NOMO-1 treated with dmso at 0.1 percent for 144 hours (cell line): ENCODE results near the gene DLL1.
"Not testable (repeated sequence)": the region's sequence is repeated elsewhere in the genome, so short reads cannot be mapped to it uniquely, and the experiment has no call there.

Experiments used
- DNase-seq: peaks from one replicate; lab custom pipeline; 2025; ENCODE audit not compliant: unreplicated experiment; lab: John Stamatoyannopoulos, UW

The DLL1 gene

GRCh38 chr6:170290296-170291128 is at the start of gene DLL1:
DLL1 (minus strand) TSS chr6:170291078; CDS start chr6:170290139, 939 bp downstream.
- DNase-seq, result peak; percentile 39

GRCh38 chr6:170335199-170335598 is 44.3 kb upstream of the DLL1 start:
- not testable (repeated sequence) for DNase-seq

- no peak for DNase-seq
These were observed 38.4 kb upstream of the DLL1 start for GRCh38 chr6:170329321-170329720.

- no peak for DNase-seq
These were observed 26.8 kb upstream of the DLL1 start for GRCh38 chr6:170317718-170318117.

- DNase-seq, result no peak
These were observed 26.2 kb upstream of the DLL1 start for GRCh38 chr6:170317076-170317475.

- DNase-seq, result no peak
These were observed 25.2 kb upstream of the DLL1 start for GRCh38 chr6:170316071-170316470.

GRCh38 chr6:170314983-170315382 is 24.1 kb upstream of the DLL1 start:
- no peak for DNase-seq

GRCh38 chr6:170313716-170314295 is 22.9 kb upstream of the DLL1 start:
- DNase-seq, result no peak

- DNase-seq, result no peak
These were observed 22.0 kb upstream of the DLL1 start for GRCh38 chr6:170312876-170313275.

- DNase-seq, result no peak
These were observed 20.8 kb upstream of the DLL1 start for GRCh38 chr6:170311696-170312095.

GRCh38 chr6:170308761-170309160 is 17.9 kb upstream of the DLL1 start:
- DNase-seq, result no peak

GRCh38 chr6:170307080-170307545 is 16.2 kb upstream of the DLL1 start:
- no peak for DNase-seq

GRCh38 chr6:170306324-170307079 is 15.6 kb upstream of the DLL1 start, which contains the start of gene FAM120B:
FAM120B (plus strand) TSS chr6:170306758; CDS start chr6:170317391, 10,633 bp downstream.
- peak; percentile 96 for DNase-seq

- DNase-seq, result no peak
These were observed 15.0 kb upstream of the DLL1 start for GRCh38 chr6:170305805-170306323.

GRCh38 chr6:170301184-170301583 is 10.3 kb upstream of the DLL1 start:
- DNase-seq, result no peak

GRCh38 chr6:170298688-170299087 is 7.8 kb upstream of the DLL1 start:
- no peak for DNase-seq

GRCh38 chr6:170297576-170298330 is 6.9 kb upstream of the DLL1 start:
- DNase-seq, result no peak

- DNase-seq, result no peak
These were observed 6.1 kb upstream of the DLL1 start for GRCh38 chr6:170296746-170297575.

GRCh38 chr6:170296423-170296745 is 5.5 kb upstream of the DLL1 start:
- no peak for DNase-seq
